Left hindlimb (tissue), 1 donor: ENCODE results near the gene CPEB1.
"Not testable (repeated sequence)": the region's sequence is repeated elsewhere in the genome, so short reads cannot be mapped to it uniquely, and the experiment has no call there.

Source experiments
- DNase-seq: peaks from one replicate; pipeline ENCODE4 v3.0.0-alpha.2; 2018

Gene CPEB1

GRCh38 chr15:82540055-82540983 lies 106.8 kb downstream of the CPEB1 start, which contains the start of gene RPS17:
RPS17 (minus strand) TSS chr15:82540457; CDS start chr15:82540428, 29 bp downstream.
- DNase-seq: peak; percentile 98

DNA sequence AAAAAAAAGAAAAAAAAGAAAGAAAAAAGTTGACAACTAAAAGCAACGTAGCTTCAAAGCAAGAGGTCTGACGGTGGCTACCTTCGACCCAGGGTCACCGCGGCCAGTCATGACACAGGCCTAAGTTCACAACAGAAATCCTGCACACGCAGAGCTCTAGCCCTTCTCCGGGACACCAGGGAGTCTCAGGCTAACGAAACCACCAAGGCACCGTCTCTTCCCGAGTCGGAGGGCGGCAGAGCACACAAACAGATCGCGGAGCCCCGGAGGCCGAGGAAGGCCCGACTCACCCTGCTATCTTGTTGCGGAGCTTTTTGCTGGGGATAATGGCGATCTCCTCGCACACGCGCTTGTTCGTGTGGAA lies 107.5 kb downstream of the CPEB1 start:
- no peak for DNase-seq

- no peak for DNase-seq
Measured at GRCh38 chr15:82538961-82539690, 108.0 kb downstream of the CPEB1 start.

- DNase-seq: no peak
Measured at GRCh38 chr15:82537351-82537908, 109.7 kb downstream of the CPEB1 start.

DNA sequence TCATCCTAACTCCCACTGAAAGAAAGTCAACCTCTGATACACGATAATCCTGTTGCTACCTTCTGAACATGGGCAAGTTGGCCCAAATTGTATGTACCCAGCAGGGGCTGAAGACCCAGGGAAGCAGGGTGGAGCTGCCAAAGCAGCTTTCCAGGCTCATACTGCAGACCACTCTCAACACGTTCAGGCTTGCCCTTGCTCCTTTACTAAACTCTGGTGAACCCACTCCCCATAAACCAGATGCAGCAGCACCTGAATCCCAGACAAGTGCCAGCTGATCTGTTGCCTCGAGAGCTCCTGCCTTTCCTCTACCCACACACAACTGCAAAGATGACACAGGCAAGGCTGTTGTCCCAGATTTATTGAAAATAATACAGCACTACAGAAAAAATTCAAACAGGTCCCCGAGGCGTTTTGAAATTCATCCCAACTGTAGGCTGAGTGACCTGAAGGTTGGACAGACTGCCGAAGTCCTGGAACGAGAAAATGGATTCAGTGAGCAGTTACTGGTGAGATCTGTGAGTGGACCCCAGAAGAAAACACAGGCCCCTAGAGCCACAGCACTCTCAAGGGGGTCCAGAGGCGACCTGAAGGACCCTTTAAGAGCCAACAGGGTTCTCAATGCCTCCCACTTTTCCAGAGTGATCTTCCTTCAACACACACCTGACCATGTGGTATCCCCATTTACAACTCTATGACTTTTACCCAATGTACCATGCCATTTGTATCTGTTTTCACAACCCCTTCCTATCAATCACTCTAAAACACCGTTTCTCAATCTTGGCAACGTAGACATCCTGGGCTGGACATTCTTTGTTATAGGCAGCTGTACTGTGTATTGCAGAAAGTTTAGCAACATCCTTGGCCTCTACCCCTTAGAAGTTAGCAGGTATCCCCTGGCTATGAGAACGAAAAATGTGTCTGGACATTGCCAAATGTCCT lies 110.5 kb downstream of the CPEB1 start:
- DNase-seq: no peak

DNA sequence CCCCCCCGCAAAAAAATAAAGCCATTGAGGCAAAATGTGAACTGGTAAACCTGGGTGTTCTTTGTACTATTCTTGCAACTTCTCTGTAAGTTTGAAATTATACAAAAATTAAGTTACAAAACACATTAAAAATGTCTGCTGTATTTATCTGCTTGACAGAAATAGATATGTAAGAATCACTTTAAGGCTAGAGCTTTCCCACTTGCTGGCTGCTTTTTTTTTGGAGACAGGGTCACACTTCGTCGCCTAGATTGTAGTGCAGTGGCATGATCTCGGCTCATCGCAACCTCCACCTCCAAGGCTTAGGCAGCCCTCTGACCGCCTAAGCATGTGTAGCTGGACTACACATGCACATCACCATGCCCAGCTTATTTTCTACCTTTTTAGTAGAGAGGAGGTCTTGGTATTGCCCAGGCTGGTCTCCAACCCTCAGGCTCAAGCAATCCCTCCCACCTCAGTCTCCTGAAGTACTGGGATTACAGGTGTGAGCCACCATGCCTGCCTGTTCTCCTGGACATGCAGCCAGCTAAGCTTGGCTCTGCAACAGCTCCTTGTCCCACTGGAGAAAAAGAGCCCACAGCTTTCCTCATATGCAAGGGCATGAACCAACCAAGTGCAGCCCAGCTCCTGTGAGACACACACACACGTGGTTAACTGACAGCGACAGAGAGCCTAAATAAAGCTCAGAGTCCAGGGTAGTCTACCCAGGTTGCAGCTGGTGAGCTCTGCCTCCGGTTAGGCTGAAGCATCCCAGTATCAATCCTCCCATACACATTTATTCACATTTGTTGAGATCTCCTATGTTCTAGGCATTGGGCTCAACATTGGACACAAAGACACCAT lies 111.4 kb downstream of the CPEB1 start:
- DNase-seq: no peak

DNA sequence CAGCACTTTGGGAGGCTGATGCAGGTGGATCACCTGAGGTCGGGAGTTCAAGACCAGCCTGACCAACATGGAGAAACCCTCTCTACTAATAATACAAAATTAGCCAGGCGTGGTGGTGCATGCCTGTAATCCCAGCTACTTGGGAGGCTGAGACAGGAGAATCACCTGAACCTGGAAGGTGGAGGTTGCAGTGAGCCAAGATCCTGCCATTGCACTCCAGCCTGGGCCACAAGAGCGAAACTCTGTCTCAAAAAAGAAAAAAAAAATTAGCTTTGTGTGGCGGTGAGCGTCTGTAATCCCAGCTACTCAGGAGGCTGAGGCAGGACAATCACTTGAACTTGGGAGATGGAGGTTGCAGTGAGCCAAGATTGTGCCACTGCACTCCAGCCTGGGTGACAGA lies 112.0 kb downstream of the CPEB1 start:
- not testable (repeated sequence) for DNase-seq

DNA sequence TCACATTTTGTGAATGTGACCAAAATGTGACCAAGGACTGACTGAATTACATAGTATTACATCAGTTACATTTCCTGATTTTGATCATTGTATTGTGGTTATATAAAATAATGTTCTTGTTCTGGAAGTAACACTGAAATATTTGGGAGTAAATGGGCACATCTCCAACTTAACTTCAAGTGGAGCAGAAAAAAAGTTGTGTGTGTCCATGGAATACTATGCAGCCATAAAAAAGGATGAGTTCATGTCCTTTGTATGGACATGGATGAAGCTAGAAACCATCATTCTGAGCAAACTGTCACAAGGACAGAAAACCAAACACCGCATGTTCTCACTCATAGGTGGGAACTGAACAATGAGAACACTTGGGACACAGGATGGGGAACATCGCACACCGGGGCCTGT lies 112.7 kb downstream of the CPEB1 start:
- not testable (repeated sequence) for DNase-seq

GRCh38 chr15:82533801-82534200 lies 113.4 kb downstream of the CPEB1 start:
- DNase-seq: no peak

GRCh38 chr15:82532991-82533481 lies 114.1 kb downstream of the CPEB1 start:
- no peak for DNase-seq

DNA sequence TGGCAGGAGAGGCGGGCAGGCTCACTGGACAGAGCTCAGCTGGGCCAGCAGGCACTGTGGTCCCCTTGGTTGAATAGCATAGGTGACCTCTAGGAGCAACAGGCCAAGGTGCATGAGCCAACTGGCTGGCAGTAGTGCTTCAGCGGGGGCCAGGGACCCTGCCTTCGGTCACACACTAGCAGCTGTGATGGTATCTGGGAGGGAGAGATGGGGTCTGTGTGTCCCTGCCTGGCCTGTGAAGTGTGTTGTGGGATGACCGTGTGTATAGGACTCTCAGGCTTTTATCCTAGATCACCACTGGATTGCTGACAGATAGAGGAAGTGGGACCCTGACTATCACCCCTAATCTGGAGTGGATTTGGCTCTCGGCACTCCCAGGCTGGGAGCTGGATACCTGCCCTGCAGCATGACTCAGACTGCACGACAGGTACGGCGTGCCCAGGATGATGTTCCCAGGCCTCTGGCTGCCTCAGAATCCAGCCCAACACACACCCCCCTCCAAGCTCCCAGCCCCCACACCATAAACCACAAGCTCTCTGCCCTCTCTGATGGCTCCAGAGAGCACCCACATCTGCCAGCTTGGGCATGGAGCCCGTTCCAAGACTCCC lies 114.7 kb downstream of the CPEB1 start:
- no peak for DNase-seq

- no peak for DNase-seq
Measured at GRCh38 chr15:82531496-82532382, 115.4 kb downstream of the CPEB1 start.

- DNase-seq: peak; percentile 62
Measured at GRCh38 chr15:82530606-82531379, 116.4 kb downstream of the CPEB1 start.

DNA sequence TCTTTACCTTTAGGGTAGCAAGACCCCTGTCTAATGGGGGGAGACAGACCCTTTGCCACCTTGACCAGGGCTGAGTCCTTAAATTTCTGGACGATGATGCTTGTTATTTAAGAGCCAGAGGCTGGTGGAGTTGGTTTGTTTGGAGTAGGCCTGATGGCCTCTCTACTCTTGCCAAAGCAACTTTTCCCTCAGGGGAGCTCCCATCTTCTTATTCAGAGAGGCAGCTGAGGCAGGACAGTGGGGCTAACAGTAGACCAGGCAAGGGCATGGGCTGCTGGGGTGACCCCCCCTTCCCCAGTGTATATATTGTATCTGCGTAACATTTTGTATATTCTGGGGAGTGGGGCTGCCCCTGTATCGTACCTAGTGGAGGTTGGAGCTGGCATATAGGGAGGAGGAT lies 117.2 kb downstream of the CPEB1 start:
- DNase-seq: no peak

DNA sequence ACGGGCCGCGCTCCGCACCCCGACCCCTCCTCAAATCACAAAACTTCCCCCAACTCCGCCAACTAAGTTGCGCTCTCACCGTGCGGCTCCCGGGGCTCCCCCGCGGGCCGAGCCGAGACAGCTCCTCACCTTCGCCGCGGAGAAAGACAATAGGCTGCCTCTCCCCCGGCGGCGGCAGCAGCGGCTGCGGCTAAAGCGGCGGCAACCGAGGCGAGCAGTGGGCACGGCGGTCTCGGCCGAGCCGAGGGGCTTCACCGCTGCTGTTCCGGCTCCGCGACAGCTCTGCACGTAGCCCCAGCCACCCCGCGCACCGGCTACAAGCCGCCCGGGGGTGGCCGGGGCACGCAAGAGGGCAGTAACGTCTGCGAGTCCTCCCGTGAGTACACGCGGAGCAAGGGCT lies 133.6 kb downstream of the CPEB1 start:
- DNase-seq: not testable (repeated sequence)

DNA sequence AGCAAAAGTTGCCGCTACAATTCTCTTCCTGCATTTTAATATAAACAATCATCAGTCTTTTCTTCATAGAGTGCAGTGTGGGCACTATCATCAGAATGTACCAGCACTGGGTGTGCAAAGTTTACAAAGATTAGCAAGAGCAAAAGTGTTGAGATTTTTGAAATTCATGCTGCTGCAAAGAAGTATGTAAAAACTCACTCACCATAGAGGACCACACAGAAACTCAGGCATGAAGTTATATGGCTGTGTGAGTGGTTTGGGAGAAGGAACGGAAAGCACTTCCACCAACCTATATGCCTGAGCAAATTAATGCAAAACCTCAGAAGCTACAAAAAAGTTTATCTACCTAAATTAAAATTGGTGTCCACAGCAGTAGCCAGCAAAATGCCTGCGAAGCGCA lies 139.5 kb downstream of the CPEB1 start:
- DNase-seq: not testable (repeated sequence)

- not testable (repeated sequence) for DNase-seq
Measured at GRCh38 chr15:82507087-82507486, 140.1 kb downstream of the CPEB1 start.

DNA sequence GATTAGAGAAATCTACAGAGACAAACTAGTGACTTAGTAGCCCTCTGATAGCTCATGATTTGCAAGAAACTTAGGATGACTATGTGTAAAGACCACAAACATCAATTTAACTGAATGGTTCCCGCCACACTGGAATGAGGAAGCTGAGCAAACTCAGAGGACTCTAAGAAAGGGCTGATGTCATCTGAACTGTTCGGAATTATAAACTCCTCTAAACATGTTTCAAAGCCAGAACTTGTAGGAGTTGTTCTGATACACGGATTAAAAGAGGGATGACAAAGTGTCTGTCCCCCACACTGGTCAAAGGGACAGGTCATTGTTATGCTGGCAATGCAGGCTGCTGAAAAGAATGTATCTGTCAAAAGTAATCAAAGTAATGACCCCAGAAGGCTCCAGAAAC lies 141.3 kb downstream of the CPEB1 start:
- not testable (repeated sequence) for DNase-seq

DNA sequence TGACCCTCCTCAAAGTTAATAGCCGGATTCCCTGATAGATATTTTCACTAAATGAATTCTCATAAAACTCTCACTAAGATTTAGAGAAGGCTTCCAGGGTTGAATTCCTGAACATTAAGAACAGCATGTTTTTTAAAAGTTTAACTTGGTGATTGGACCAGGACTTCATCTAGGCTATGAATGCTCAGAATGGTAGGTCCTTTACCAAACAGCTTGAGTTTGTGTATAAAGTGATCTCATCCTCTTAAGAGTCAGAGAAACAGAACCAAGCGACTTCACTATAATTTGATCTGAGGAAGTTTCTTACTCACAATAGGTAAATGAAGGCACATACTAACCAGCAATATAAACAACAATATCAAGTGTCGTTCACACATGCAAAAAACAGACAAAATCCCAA lies 143.1 kb downstream of the CPEB1 start:
- not testable (repeated sequence) for DNase-seq
